T-helper 1 cell (primary cell): Measurements from ENCODE around the gene SLC45A2.
A peak's percentile ranks its signal among the peaks of the same experiment; 100 is the strongest.
"Not testable (repeated sequence)": the region's sequence is repeated elsewhere in the genome, so short reads cannot be mapped to it uniquely, and the experiment has no call there.

Experiments used
- DNase-seq, 5 donors: peaks; one replicate each; pipeline ENCODE4 v3.0.0-alpha.2; 2012 to 2020
- total RNA-seq, 4 donors: gene quantifications; one replicate each; lab custom pipeline; 2026; lab: John Stamatoyannopoulos, UW

SLC45A2 gene
- total RNA-seq = 0 to 0.30 (median 0.06) reads per million in 4 donors

GRCh38 chr5:33984671-33985124 lies at the start of gene SLC45A2:
Gene SLC45A2 (minus strand): TSS chr5:33984693. CDS start chr5:33984583, 110 bp downstream.
- DNase-seq = no peak

GRCh38 chr5:34031966-34032365 lies 47.5 kb upstream of the SLC45A2 start:
- DNase-seq = no peak

GRCh38 chr5:34031117-34031516 lies 46.6 kb upstream of the SLC45A2 start:
- DNase-seq = no peak

- not testable (repeated sequence) for DNase-seq
Measured at GRCh38 chr5:34030585-34030984, 46.1 kb upstream of the SLC45A2 start.

GRCh38 chr5:34030048-34030447 lies 45.6 kb upstream of the SLC45A2 start:
- no peak for DNase-seq

- no peak for DNase-seq
Measured at GRCh38 chr5:34028349-34028748, 43.9 kb upstream of the SLC45A2 start.

- no peak for DNase-seq
Measured at GRCh38 chr5:34026089-34026761, 41.7 kb upstream of the SLC45A2 start.

- DNase-seq = peak in 1 of 5 donors; percentile 77
Measured at GRCh38 chr5:34022121-34022705, 37.7 kb upstream of the SLC45A2 start.

- no peak for DNase-seq
Measured at GRCh38 chr5:34021334-34021733, 36.8 kb upstream of the SLC45A2 start.

GRCh38 chr5:34020726-34021125 lies 36.2 kb upstream of the SLC45A2 start:
- DNase-seq = no peak

GRCh38 chr5:34017254-34017653 lies 32.8 kb upstream of the SLC45A2 start:
- DNase-seq = no peak

GRCh38 chr5:34016750-34017149 lies 32.3 kb upstream of the SLC45A2 start:
- no peak for DNase-seq

- no peak for DNase-seq
Measured at GRCh38 chr5:34016222-34016621, 31.7 kb upstream of the SLC45A2 start.

- DNase-seq = no peak
Measured at GRCh38 chr5:34015120-34015822, 30.8 kb upstream of the SLC45A2 start.

- DNase-seq = no peak
Measured at GRCh38 chr5:34014626-34015025, 30.1 kb upstream of the SLC45A2 start.

- no peak for DNase-seq
Measured at GRCh38 chr5:34013547-34013946, 29.1 kb upstream of the SLC45A2 start.

GRCh38 chr5:34012791-34013190 lies 28.3 kb upstream of the SLC45A2 start:
- no peak for DNase-seq

- DNase-seq = no peak
Measured at GRCh38 chr5:34011536-34011935, 27.0 kb upstream of the SLC45A2 start.

- DNase-seq = not testable (repeated sequence)
Measured at GRCh38 chr5:34010146-34010545, 25.7 kb upstream of the SLC45A2 start.

- no peak for DNase-seq
Measured at GRCh38 chr5:34009610-34010009, 25.1 kb upstream of the SLC45A2 start.

- no peak for DNase-seq
Measured at GRCh38 chr5:34008802-34009201, 24.3 kb upstream of the SLC45A2 start.

- peak; percentile 55 to 94 (median 86) for DNase-seq
Measured at GRCh38 chr5:34007621-34008600, 23.4 kb upstream of the SLC45A2 start, which contains the start of gene AMACR. Gene AMACR (minus strand): TSS chr5:34008050. CDS start chr5:34008019, 31 bp downstream.
